ENCODE measurements around the gene PARP11.

PARP11 gene

GRCh38 chr12:3888659-3889058 lies 15.5 kb upstream of the PARP11 start:
- DNase-seq (ENCODE audit: low spot score), result no peak
- no peak for TF ChIP-seq CTCF (conservative IDR thresholded peaks at IDR 0.05; ENCODE audit: low read depth)
- no peak overlapping the region for H3K27ac ChIP-seq
- ChIA-PET POLR2A (ENCODE audit: low non-redundant PET) (no interaction called here), CTCF (interaction anchor here (1.2 kb wide), 1 partner anchor 388 kb away, joined by 3 read pairs; no protein-coding TSS in a partner anchor)

- peak; percentile 66 for TF ChIP-seq CTCF (conservative IDR thresholded peaks at IDR 0.05; ENCODE audit: low read depth)
- peak; percentile 11 for DNase-seq (ENCODE audit: low spot score)
- ChIA-PET POLR2A (ENCODE audit: low non-redundant PET) (no interaction called here), CTCF (interaction anchor here (0.6 to 3.9 kb wide), 20 partner anchors 12 to 969 kb away, joined by 3 to 30 read pairs (median 4); partner anchors contain the start of gene PARP11)
- no peak overlapping the region for H3K27ac ChIP-seq
Observed at GRCh38 chr12:3885277-3886094, 12.3 kb upstream of the PARP11 start.

GRCh38 chr12:3884671-3885070 lies 11.5 kb upstream of the PARP11 start:
- CTCF ChIA-PET, result interaction anchor here (0.6 to 3.9 kb wide), 12 partner anchors 16 to 1599 kb away, joined by 3 to 30 read pairs (median 4); no protein-coding TSS in a partner anchor
- TF ChIP-seq CTCF (conservative IDR thresholded peaks at IDR 0.05; ENCODE audit: low read depth), result no peak

GRCh38 chr12:3882896-3883564 lies 9.8 kb upstream of the PARP11 start:
- no peak for DNase-seq (ENCODE audit: low spot score)
- no peak for TF ChIP-seq CTCF (conservative IDR thresholded peaks at IDR 0.05; ENCODE audit: low read depth)
- ChIA-PET POLR2A (ENCODE audit: low non-redundant PET) (no interaction called here), CTCF (interaction anchor here (0.6 to 1.7 kb wide), 4 partner anchors 115 to 394 kb away, joined by 3 to 9 read pairs (median 4); no protein-coding TSS in a partner anchor)
- H3K27ac ChIP-seq, result no peak overlapping the region

More at GRCh38 chr12:3884671-3885070, 11.5 kb upstream of the PARP11 start:
- DNase-seq (ENCODE audit: low spot score), result no peak
- no peak overlapping the region for H3K27ac ChIP-seq
- POLR2A ChIA-PET (ENCODE audit: low non-redundant PET), result no interaction called here

GRCh38 chr12:3882406-3882805 lies 9.2 kb upstream of the PARP11 start:
- POLR2A ChIA-PET (ENCODE audit: low non-redundant PET), result no interaction called here
- TF ChIP-seq CTCF (conservative IDR thresholded peaks at IDR 0.05; ENCODE audit: low read depth), result no peak
- no peak for DNase-seq (ENCODE audit: low spot score)
- CTCF ChIA-PET, result interaction anchor here (1.7 kb wide), 1 partner anchor 395 kb away, joined by 9 read pairs; no protein-coding TSS in a partner anchor
- no peak overlapping the region for H3K27ac ChIP-seq

- DNase-seq (ENCODE audit: low spot score), result no peak
- POLR2A ChIA-PET (ENCODE audit: low non-redundant PET), result no interaction called here
- no peak overlapping the region for H3K27ac ChIP-seq
- no peak for TF ChIP-seq CTCF (conservative IDR thresholded peaks at IDR 0.05; ENCODE audit: low read depth)
- CTCF ChIA-PET, result no interaction called here
Observed at GRCh38 chr12:3881281-3881950, 8.2 kb upstream of the PARP11 start.
